ENCODE results near the gene ZNF430.
A peak's percentile ranks its signal among the peaks of the same experiment; 100 is the strongest.
"Not testable (repeated sequence)": the region's sequence is repeated elsewhere in the genome, so short reads cannot be mapped to it uniquely, and the experiment has no call there.

Gene ZNF430

DNA sequence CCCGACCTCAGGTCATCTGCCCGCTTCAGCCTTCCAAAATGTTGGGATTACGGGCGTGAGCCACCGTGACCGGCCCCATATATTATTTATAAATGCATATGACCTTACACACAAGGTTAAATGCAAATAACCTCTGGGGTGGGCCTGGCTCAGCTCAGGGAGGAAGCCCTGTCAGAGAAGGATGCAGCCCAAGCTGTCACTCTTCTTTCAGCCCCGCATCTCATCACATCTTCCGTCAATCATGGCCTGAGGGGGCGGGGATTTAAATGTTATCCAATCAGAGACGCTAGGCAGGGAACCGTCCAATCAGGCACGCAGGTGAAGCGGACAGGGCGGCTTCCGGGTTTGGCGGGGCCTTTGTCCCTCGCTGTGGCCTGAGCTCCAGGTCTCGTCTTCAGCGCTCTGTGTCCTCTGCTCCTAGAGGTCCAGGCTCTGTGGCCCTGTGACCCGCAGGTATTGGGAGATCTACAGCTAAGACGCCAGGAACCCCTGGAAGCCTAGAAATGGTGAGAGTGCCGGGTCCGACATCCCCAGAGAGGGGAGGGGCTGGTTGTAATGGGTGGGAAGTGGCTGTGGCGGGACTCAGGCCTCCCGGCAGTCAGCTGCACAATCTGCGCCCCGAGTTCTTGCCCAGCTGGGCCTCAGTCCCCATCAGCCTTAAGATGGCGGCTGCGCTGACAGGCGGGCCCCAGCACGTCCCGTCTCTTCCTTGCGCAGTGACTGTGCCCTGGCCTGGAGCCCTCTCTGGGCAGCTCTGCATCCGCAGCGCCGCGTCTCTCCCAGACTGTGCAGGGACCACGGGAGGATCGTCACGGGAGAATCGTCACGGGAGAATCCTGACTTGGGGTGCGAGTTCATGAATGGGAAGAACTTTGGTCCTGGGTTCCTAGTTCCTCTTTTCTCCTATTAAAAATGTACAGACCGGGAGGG is at the start of gene ZNF430:
Gene ZNF430, plus strand, starts transcription at position 360 of the 930 bp plus-strand sequence. Its CDS starts 144 bp downstream, at position 504.
- DNase-seq, result peak; percentile 96

DNA sequence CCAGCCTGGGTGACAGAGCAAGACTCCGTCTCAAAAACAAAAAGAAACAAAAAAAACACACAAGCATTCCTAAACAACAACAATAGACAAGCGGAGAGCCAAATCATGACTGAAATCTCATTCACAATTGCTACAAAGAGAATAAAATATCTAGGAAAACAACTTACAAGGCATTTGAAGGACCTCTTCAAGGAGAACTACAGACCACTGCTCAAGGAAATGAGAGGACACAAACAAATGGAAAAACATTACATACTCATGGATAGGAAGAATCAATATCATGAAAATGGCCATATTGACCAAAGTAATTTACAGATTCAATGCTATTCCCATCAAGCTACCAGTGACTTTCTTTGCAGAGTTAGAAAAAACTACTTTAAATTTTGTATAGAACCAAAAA is 27.7 kb upstream of the ZNF430 start:
- DNase-seq, result not testable (repeated sequence)

DNA sequence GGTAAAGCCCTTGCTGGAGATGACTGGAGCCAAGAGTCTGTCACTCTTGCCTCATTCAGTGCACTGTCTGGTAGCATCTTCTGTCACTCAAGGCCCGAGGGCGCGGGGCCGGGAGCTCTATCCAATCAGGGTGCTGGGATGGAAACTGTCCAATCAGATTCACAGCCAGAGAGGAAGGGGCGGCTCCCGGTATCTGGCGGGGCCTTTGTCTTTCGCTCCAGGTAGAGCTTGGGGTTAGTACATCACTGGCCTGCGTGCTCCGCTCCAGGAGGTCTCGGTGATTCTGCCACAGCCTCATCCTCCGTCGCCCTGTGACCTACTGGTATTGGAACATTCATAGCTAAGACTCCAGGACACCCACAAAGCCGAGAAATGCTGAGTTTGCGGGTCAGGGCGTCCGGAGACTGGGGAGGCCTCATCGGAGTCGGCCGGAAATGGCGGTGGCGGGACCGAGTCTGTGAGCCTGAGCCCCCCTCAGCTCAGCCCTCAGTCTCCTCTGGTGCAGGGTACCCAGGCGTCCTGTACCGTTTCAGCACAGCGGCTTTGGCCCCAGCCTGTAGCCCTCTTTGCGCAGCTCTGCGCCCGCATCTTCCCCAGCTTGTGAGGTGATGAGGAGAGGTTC is 20.6 kb upstream of the ZNF430 start:
- peak; percentile 93 for DNase-seq

DNA sequence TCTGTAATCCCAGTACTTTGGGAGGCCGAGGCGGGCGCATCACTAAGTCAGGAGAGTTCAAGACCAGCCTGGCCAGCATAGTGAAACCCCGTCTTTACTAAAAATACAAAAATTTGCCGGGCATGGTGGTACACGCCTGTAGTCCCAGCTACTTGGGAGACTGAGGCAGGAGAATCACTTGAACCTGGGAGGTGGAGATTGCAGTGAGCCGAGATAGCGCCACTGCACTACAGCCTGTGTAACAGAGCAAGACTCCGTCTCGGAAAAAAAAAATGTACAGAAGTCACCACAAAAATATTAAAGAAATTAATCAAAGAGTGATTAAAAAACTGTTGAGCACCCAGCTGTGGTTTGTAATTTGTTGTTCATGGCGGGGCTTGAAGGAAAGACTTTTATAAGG is 781 bp downstream of the ZNF430 start:
- not testable (repeated sequence) for DNase-seq

DNA sequence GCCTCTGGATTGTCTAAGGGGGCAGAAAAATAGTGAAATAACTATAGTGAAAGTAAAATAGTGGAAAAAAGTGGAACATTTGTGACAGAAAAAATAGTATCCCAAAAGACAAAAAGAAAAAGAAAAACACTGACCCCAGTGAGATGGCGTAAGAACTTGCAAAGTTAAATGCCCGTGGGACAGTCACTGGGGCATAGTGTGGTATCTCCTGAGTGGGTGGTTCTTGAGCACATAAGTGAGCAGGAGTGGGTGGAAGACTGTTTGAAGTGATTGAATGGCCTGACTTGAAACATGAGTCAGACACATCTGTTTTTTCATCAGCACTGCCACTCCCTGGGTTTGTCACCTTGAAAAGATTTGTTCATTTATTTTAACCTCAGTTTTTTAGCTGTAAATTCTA is 2.5 kb downstream of the ZNF430 start:
- peak; percentile 44 for DNase-seq

DNA sequence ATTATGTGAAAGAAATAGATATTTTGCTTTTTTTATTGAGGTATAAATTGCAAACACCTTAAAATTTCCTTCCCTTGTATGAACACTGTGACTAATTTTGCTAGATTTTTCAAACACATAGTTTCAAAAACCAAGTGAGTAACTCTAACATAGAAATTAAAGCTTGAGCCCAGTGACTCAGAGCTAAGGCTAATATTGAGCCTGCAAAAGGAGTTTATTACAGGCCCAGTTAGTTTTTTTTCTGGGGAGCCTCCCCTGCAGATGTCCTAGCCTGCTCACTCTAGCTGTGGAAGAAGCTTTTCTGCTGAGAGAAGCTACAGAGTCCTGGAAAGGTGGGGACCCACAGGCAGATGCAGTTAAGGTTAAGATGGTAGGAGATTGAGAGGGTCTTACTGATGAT is 3.4 kb downstream of the ZNF430 start:
- no peak for DNase-seq

DNA sequence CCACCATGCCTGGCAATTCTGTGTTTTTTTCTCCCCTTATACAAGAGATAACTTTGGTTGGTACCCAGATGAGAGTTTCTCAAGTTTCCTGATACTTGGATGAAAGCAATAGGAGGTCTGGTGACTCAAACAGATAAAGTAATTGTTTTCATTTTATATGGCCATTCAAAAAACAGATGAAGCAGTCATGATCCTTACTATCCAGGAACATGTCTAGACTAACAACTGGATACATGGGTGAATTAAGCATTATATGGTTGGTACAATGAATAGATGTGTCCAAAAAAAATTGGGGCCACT is 8.5 kb downstream of the ZNF430 start:
- DNase-seq, result no peak

DNA sequence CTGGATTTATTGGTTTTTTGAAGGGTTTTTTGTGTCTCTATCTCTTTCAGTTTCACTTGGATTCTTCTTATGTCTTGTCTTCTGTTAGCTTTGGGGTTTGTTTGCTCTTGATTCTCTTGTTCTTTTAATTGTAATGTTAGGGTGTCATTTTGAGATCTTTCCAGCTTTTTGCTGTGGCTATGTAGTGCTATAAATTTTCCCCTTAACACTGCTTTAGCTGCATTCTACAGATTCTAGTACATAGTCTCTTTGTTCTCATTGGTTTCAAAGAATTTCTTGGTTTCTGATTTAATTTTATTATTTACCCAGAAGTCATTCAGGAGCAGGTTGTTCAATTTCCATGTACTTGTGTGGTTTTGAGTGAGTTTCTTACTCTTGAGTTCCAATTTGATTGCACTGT is 24.6 kb downstream of the ZNF430 start:
- DNase-seq, result no peak

DNA sequence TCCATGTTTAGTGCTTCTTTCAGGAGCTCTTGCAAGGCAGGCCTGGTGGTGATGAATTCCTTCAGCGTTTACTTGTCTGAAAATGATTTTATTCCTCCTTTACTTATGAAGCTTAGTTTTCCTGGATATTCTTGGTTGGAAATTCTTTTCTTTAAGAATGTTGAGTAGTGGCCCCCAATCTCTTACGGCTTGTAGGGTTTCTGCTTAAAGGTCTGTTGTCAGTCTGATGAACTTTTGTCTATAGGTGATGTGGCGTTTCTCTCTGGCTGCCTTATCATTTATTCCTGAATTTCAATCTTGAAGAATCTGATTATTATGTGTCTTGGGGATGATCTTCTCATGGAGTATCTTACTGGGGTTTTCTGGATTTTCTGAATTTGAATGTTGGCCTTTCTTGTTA is 26.0 kb downstream of the ZNF430 start:
- no peak for DNase-seq

DNA sequence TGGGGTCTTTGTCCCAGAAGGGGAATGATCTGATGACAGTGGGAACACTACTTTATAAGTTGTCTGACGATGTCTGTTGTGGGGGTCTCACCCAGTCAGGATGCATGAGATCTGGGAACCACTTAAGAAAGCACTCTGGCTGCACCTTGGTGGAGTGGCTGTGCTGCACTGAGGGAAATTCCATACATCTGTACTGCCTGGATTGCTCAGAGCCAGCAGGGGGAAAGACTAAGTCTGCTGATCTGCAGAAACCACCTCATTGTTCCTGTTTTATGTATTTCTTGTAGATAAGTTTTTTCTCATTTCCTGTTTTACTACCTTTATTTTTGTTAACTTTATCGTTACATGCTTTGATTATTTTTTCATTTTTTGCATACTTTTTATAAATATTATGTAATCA is 27.3 kb downstream of the ZNF430 start:
- DNase-seq, result no peak

DNA sequence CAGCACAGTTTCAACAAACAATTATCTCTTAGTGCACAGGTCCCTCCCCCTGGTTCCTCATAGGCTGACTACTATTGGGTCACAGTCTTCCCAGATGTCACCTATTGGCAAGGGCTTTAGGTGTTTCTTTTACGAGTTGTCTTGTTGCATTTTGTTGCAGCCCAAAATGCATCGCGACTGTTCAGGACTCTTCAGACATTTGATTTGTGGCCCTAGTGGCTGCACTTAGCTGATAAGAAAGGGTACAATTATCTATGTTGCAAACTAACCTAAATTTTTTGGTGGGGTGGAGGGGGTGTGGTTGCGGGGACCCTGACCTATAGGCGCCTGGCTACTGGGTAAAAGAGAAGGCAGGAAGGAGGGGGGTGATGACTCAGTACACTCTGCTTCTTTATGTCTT is 32.4 kb downstream of the ZNF430 start:
- DNase-seq, result no peak

DNA sequence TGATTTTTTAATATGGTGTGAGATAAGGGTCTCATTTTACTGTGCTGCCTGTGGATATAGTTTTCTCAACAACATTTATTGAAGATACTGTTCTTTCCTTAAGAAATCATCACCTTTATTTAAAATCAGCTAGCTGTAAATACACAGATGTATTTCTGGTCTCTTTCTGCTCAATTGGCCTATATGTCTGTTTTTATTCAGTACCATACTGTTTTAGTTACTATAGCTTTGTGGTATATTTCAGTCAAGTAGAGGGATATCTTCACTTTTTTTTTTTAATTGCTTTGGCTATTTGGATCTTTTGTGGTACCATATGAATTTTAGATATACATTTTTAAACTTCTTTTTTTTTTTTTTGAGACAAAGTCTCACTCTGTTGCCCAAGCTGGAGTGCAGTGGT is 44.9 kb downstream of the ZNF430 start:
- no peak for DNase-seq

DNA sequence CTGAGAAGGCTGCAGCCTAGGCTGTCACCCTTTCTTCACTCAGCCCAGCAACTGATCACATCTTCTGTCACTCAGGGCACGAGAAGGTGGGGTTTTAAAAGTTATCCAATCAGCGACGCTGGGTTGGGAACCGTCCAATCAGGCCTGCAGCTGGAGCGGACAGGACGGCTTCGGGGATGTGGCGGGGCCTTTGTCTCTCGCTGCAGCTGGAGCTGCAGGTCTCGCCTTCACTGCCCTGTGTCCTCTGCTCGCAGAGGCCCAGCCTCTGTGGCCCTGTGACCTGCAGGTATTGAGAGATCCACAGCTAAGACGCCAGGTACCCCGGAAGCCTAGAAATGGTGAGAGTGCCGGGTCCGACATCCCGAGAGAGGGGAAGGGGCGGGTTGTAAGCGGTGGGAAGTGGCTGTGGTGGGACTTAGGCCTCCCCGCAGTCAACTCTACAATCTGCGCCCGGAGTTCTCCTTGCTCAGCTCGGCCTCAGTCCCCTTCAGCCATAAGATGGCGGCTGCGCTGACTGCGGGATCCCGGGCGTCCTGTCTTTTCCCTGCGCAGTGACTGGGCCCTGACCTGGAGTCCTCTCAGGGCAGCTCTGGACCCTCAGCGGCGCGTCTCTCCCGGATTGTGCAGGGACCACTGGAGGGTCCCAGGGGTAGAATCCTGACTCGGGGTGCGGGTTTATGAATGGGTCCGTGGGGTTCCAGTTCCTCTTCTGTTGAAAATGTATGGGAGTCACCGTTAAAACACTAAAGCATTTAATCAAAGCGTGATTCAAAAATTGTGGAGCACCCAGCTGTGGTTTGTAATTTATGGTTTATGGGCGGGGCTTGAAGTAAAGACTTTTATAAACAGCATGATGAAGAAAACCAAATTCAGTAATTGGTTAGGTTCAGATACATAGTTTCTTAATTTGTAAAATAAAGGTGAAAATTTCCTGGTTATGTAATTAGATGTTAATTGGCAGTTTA is 61.8 kb downstream of the ZNF430 start, which contains the start of gene ZNF714:
Gene ZNF714, plus strand, starts transcription at position 193 of the 965 bp plus-strand sequence. CDS start 16,066 bp downstream, outside the sequence.
- peak; percentile 89 for DNase-seq

DNA sequence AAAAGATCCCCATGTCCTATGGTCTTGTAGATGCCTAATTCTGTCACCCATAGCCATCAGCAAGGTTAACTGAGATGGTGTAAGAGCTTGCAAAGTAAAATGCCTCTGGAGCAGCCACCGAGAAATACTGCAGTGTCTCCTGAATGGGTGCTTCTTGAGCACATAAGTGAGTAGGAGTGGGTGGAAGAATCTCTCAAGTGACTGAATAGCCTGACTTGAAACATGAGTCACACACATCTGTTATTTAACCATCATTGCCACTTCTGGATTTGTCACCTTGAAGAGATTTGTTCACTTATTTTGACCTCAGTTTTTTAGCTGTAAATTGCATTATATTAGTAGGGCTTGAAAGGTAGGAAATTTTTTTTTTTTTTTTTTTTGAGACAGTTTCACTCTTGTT is 63.9 kb downstream of the ZNF430 start:
- peak; percentile 29 for DNase-seq

DNA sequence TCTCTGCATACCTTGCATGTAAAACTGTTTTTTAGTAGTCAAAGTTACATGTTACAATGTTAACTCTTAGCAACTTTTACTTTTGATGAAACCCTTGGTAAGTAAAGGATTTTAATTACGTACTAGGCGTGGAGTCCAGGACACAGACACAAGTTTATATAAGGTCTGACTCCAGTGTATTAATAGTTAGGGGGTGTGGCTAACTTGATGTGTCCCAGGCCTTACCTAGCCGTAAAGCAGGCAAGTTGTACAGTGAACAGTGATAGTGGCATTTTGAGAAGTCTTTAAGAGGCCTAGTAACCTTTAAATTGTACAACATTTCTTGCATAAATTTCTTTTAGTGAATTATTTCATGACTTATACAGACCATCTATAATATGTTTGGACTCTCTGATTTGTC is 67.4 kb downstream of the ZNF430 start:
- DNase-seq, result no peak

DNA sequence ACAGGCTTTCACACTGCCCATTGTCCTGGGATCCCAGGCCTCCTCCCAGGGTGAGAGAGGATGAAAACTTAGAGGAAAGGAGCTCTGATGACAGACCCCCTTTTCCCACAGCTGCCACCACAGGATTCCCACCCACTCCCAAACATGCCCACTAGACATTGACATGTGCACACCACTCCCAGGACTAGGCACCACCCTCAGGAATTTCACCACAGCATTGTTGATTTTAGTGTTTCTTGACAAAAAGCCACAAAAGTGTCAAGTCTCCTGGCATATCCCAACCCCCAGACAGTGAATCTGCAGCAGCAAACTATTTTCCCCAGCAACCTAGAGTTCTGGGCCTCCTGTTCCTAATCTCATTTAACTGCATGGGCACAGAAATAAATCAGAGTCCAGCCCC is 71.7 kb downstream of the ZNF430 start:
- no peak for DNase-seq

DNA sequence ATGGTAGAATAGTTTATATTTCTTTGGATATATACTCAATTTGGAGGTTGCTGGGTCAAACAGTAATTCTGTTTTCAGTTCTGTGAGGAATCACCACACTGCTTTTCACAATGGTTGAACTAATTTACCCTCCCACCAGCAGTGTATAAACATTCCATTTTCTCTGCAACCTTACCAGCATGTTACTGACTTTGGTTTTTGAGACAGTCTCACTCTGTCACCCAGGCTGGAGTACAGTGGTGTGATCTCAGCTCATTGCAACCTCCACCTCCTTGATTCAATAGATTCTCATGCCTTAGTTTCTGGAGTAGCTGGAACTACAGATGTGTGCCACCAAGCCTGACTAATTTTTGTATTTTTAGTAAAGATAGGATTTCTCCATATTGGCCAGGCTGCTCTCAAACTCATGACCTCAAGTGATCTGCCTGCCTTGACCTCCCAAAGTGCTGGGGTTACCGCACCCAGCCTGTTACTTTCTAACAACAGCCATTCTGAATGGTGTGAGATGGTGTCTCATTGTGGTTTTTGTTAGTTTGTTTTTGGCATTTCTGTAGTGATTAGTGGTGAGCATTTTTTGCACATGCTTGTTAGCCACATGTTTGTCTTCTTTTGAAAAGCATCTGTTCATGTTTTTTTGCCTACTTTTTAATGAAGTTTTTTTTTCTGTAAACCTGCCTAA is 74.0 kb downstream of the ZNF430 start:
- DNase-seq, result no peak

DNA sequence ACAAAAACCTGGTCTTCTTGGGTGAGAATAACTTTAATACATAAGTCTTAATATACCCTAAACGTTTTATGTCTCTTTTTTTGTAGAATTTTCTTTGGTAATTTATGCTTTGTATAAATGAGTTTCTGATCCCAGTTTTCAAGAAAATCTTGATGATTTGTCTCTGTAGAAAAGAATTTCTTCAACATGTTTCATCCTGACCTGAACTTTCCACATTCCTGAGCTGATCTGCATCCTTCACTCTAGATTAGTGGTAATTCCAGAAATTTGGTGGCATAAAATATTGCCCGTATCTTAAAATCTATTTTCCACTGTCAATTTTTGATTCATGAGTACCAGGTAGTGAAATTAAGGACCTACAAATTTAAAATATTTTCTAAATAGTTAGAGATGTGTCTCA is 77.8 kb downstream of the ZNF430 start:
- DNase-seq, result no peak

DNA sequence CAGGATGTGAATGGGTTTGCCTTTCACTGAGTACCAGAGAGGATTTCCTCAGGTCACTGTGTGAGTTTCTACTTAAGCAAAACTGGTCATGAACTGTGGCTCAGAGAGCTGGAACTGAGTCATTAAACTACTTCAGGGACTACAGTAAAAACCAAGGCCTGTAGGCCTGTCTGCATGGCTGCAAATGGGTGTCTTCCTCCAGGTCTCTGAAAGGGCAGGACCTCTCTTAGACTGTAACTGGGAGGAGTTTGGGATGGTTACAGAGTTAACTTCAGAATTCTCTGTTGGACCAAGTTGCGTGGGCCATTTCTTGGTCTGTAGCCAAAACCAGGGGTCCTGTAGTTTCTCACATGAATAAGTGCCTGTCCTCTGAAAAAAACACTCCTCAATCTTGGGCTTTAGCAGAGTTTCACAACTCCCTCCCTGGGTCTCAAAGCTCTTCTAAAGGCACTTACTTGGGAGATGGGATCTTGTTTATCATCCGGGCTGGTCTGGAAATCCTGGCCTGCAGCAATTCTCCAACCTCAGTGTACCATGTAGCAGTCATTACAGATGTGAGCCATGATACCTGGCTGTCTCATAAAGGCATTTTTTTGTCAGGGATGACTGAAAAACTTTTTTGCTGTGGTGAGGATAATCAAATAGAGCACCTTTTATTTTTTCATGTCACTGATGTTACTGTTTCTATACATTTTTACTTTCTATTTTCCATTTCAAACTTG is 81.2 kb downstream of the ZNF430 start:
- DNase-seq, result no peak

DNA sequence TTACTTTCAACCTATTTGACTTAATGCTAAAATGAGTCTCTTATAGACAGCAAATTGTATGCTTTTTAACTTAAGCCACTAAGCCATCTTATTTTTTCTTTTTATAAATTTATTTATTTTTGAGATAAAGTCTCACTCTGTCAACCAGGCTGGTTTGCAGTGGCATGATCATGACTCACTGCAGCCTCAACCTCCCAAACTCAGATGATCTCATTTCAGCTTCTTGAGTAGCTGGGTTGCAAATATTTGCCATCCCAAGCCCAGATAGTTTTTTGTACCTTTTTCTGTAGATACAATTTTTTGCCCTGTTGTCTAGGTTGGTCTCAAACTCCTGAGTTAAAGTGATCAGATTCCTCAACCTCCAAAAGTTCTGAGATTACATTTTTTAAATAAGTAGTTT is 88.7 kb downstream of the ZNF430 start:
- DNase-seq, result no peak
